HG02938 (cell line): ENCODE results near the gene AMACR.
"Not testable (repeated sequence)": the region's sequence is repeated elsewhere in the genome, so short reads cannot be mapped to it uniquely, and the experiment has no call there.

ENCODE experiments used
- ATAC-seq: cut with Tn5 transposase; IDR thresholded peaks from one replicate; pipeline ENCODE4 v1.9.1; 2021; ENCODE audit warnings: mild to moderate bottlenecking, moderate library complexity; ENCODE audit not compliant: unreplicated experiment

Gene AMACR

GRCh38 chr5:33973271-33973670 is 34.6 kb downstream of the AMACR start:
- peak; percentile 63 for ATAC-seq

GRCh38 chr5:33969572-33970452 is 38.0 kb downstream of the AMACR start:
- ATAC-seq: peak; percentile 73

GRCh38 chr5:33968211-33969005 is 39.4 kb downstream of the AMACR start:
- ATAC-seq: no peak

- no peak for ATAC-seq
Measured at GRCh38 chr5:33966805-33967204, 41.0 kb downstream of the AMACR start.

GRCh38 chr5:33964132-33964700 is 43.6 kb downstream of the AMACR start:
- ATAC-seq: peak; percentile 69

GRCh38 chr5:33958176-33958575 is 49.7 kb downstream of the AMACR start:
- no peak for ATAC-seq

- no peak for ATAC-seq
Measured at GRCh38 chr5:33957577-33958150, 50.2 kb downstream of the AMACR start.

GRCh38 chr5:33952175-33952574 is 55.7 kb downstream of the AMACR start:
- ATAC-seq: not testable (repeated sequence)

GRCh38 chr5:33944543-33945132 is 63.2 kb downstream of the AMACR start:
- no peak for ATAC-seq

- ATAC-seq: no peak
Measured at GRCh38 chr5:33941090-33941489, 66.8 kb downstream of the AMACR start.

- ATAC-seq: no peak
Measured at GRCh38 chr5:33939556-33940262, 68.1 kb downstream of the AMACR start.

GRCh38 chr5:33938881-33939280 is 69.0 kb downstream of the AMACR start:
- no peak for ATAC-seq

- no peak for ATAC-seq
Measured at GRCh38 chr5:33938507-33938796, 69.4 kb downstream of the AMACR start.

- no peak for ATAC-seq
Measured at GRCh38 chr5:33937707-33938506, 69.9 kb downstream of the AMACR start.

GRCh38 chr5:33937017-33937706 is 70.7 kb downstream of the AMACR start:
- ATAC-seq: no peak

GRCh38 chr5:33936381-33937016 is 71.4 kb downstream of the AMACR start, which contains the start of gene RXFP3:
TSS of gene RXFP3 (plus strand) at chr5:33936386. CDS start at chr5:33936741, 355 bp downstream.
- ATAC-seq: no peak
